Small intestine (tissue), 16 donors: ENCODE data around the gene WNK4. TPM values are rescaled to one million over a fixed set of nuclear protein-coding genes. Genes with fewer than 3 reads are reported as not detected.
"Not testable (repeated sequence)": the region's sequence is repeated elsewhere in the genome, so short reads cannot be mapped to it uniquely, and the experiment has no call there.

Experiments
- DNase-seq, 2 donors: peaks; one replicate each; pipeline versions ENCODE4 v3.0.0 to v3.0.0-alpha.2; 2013
- FAIRE-seq: peaks from 2 replicates; lab custom pipeline; 2012; peaks lifted over from hg19 to GRCh38; lab: Jason Lieb, UNC
- H3K27ac ChIP-seq, 3 donors: one replicate each; pipeline ENCODE4 v1.5.1; 2013; ENCODE audit warnings: low read length in 2 of 3, mild to moderate bottlenecking in 2 of 3, control low read depth in 1 of 3, inconsistent platforms in 1 of 3, low read depth in 1 of 3, moderate library complexity in 1 of 3
- H3K27me3 ChIP-seq, 3 donors: one replicate each; pipeline ENCODE4 v1.6.1; 2013; ENCODE audit warnings: low read length in 3 of 3, inconsistent platforms in 1 of 3; ENCODE audit not compliant: control insufficient read depth in 3 of 3, insufficient read depth in 3 of 3
- H3K36me3 ChIP-seq, 3 donors: one replicate each; pipeline ENCODE4 v1.6.1; 2013; ENCODE audit warnings: low read length in 3 of 3, inconsistent platforms in 1 of 3, low read depth in 1 of 3, mild to moderate bottlenecking in 1 of 3, moderate library complexity in 1 of 3; ENCODE audit not compliant: control insufficient read depth in 3 of 3, insufficient read depth in 2 of 3
- H3K4me1 ChIP-seq, 3 donors: one replicate each; pipeline ENCODE4 v1.6.1; 2013; ENCODE audit warnings: low read length in 2 of 3, inconsistent platforms in 1 of 3, low read depth in 1 of 3, mild to moderate bottlenecking in 1 of 3, moderate library complexity in 1 of 3; ENCODE audit not compliant: control insufficient read depth in 3 of 3, insufficient read depth in 2 of 3
- H3K4me3 ChIP-seq, 3 donors: one replicate each; pipeline ENCODE4 v1.5.1; 2013; ENCODE audit warnings: low read length in 3 of 3, control low read depth in 1 of 3, inconsistent platforms in 1 of 3, low read depth in 1 of 3, mild to moderate bottlenecking in 1 of 3, moderate library complexity in 1 of 3
- H3K9me3 ChIP-seq, 2 donors: one replicate each; pipeline ENCODE4 v1.6.1; 2013; ENCODE audit warnings: low read depth in 1 of 2, low read length in 1 of 2; ENCODE audit not compliant: control insufficient read depth in 2 of 2, insufficient read depth in 1 of 2
- WGBS, 3 donors: extraction: QIAGEN DNeasy Blood & Tissue Kit; methylation state at CpG; one replicate each; pipeline ENCODE4 v1.1.7; 2013; 5-methylcytosine and 5-hydroxymethylcytosine counted together
- long read RNA-seq, 10 donors: transcript quantifications; one replicate each; lab custom pipeline, GENCODE V29; 2026
- polyA plus RNA-seq, 4 donors: library from polyadenylated mRNA; stranded (reverse) in 3 of 4; unstranded in 1 of 4; fragments of 200-250 nt in 3 of 4; fragments of 120-200 nt in 1 of 4; gene quantifications; one replicate each; pipeline versions ENCODE4 v1.2.1 to v1.2.3, GENCODE V29; 2013
- donor health status: healthy with polysubstance abuse.
- donor health status: control.
- donor health status: control.
- donor health status: Bipolar disorder and iron deficiency.
- donor health status: healthy.

The WNK4 gene
- polyA plus RNA-seq, result 10 to 100 TPM in 1 of 4 donors, 1 to 10 TPM in 2, under 1 TPM in 1; 0.67 to 25.6 (median 1.5) TPM
- long read RNA-seq, donor 1, result 0 reads
- long read RNA-seq, donor 2, result 0 reads
- long read RNA-seq, donor 3, result 0 reads
- long read RNA-seq, donor 4, result 0 reads
- long read RNA-seq, donor 5, result 0 reads
- long read RNA-seq, donor 6, result 0 reads
- long read RNA-seq, donor 7, result 0 reads
- long read RNA-seq, donor 8, result 0 reads
- long read RNA-seq, donor 9, partial matches to known transcripts, result 0 of 1 reads
- long read RNA-seq, donor 9, other reads (novel, unspliced or antisense), result 0 of 1 reads
- long read RNA-seq, donor 10, partial matches to known transcripts, result 0 of 1 reads
- long read RNA-seq, donor 10, other reads (novel, unspliced or antisense), result 0 of 1 reads

- peaks cover 0 to 42% (median 11%) of the 10 kb centered on the region in 3 donors for H3K27me3 ChIP-seq
- H3K27ac ChIP-seq, result peak within 1 kb of the TSS in 2 of 3 donors; percentile 64 to 88
- FAIRE-seq, result no peak
- DNase-seq, result peak; percentile 56 to 90
- WGBS, 3 donors, result 6 to 8% (median 7%) methylated on average over 32 to 65 of the region's 65 CpGs
- H3K9me3 ChIP-seq, result no peaks in the 10 kb centered on the region
- peaks cover 0 to 40% (median 0%) of the 10 kb centered on the region in 3 donors for H3K4me1 ChIP-seq
- peaks cover 7 to 77% (median 9%) of the 10 kb centered on the region in 3 donors for H3K36me3 ChIP-seq
- peak within 1 kb of the TSS; percentile 3 to 60 (median 47) for H3K4me3 ChIP-seq
Observed at GRCh38 chr17:42779936-42780850, at the start of gene WNK4. Gene WNK4 (plus strand): TSS chr17:42780610. CDS start chr17:42780699, 89 bp downstream.

GRCh38 chr17:42740699-42741098 is 39.7 kb upstream of the WNK4 start:
- peaks cover 0 to 12% (median 0%) of the 10 kb centered on the region in 3 donors for H3K36me3 ChIP-seq
- peaks cover 0 to 14% (median 2%) of the 10 kb centered on the region in 3 donors for H3K4me1 ChIP-seq
- WGBS, 3 donors, result 77 to 95% (median 80%) methylated on average over 1 of the region's 1 CpG
- H3K9me3 ChIP-seq, result peaks cover 0 to 3% of the 10 kb centered on the region in 2 donors
- no peak overlapping the region for H3K4me3 ChIP-seq
- H3K27me3 ChIP-seq, result peaks cover 0 to 3% (median 0%) of the 10 kb centered on the region in 3 donors
- FAIRE-seq, result no peak
- no peak overlapping the region for H3K27ac ChIP-seq
- DNase-seq, result no peak

- H3K36me3 ChIP-seq, FAIRE-seq, H3K9me3 ChIP-seq, H3K27me3 ChIP-seq, DNase-seq, H3K27ac ChIP-seq, H3K4me3 ChIP-seq: not testable (repeated sequence)
- H3K4me1 ChIP-seq, result peaks cover 0 to 14% (median 2%) of the 10 kb centered on the region in 3 donors
- WGBS, 3 donors, result 89 to 93% (median 91%) methylated on average over 11 of the region's 11 CpGs
Observed at GRCh38 chr17:42742916-42743315, 37.5 kb upstream of the WNK4 start.

GRCh38 chr17:42743595-42744282 is 36.7 kb upstream of the WNK4 start:
- Histone ChIP-seq H3K9me3 (peaks cover 0 to 3% of the 10 kb centered on the region in 2 donors), H3K27ac (peak overlapping the region; percentile 81 to 98 (median 93)), H3K36me3 (peaks cover 0 to 4% (median 0%) of the 10 kb centered on the region in 3 donors), H3K4me3 (peak overlapping the region in 2 of 3 donors; percentile 90 to 94), H3K27me3 (peaks cover 0 to 3% (median 0%) of the 10 kb centered on the region in 3 donors), H3K4me1 (peaks cover 0 to 14% (median 2%) of the 10 kb centered on the region in 3 donors)
- FAIRE-seq, result no peak
- no peak for DNase-seq
- 32 to 55% (median 46%) methylated on average over 10 of the region's 10 CpGs for WGBS, 3 donors

GRCh38 chr17:42744283-42744805 is 36.1 kb upstream of the WNK4 start:
- Histone ChIP-seq H3K27me3 (peaks cover 0 to 3% (median 0%) of the 10 kb centered on the region in 3 donors), H3K36me3 (peaks cover 0 to 4% (median 0%) of the 10 kb centered on the region in 3 donors), H3K4me3 (peak overlapping the region; percentile 83 to 94 (median 90)), H3K27ac (peak overlapping the region; percentile 81 to 98 (median 93)), H3K4me1 (peaks cover 0 to 14% (median 2%) of the 10 kb centered on the region in 3 donors), H3K9me3 (peaks cover 0 to 3% of the 10 kb centered on the region in 2 donors)
- DNase-seq, result peak; percentile 82 to 90
- no peak for FAIRE-seq
- WGBS, 3 donors, result 1 to 2% (median 2%) methylated on average over 31 to 32 of the region's 32 CpGs

GRCh38 chr17:42744806-42745617 is 35.4 kb upstream of the WNK4 start, which contains the start of gene EZH1:
Gene EZH1 (minus strand): TSS chr17:42745040. CDS start chr17:42728941, 16,099 bp downstream.
- H3K4me1 ChIP-seq, result peaks cover 0 to 14% (median 2%) of the 10 kb centered on the region in 3 donors
- DNase-seq (peak; percentile 89 to 96), FAIRE-seq (no peak)
- H3K27me3 ChIP-seq, result peaks cover 0 to 3% (median 0%) of the 10 kb centered on the region in 3 donors
- peaks cover 0 to 4% (median 0%) of the 10 kb centered on the region in 3 donors for H3K36me3 ChIP-seq
- peak within 1 kb of the TSS; percentile 81 to 98 (median 93) for H3K27ac ChIP-seq
- H3K4me3 ChIP-seq, result peak within 1 kb of the TSS; percentile 83 to 94 (median 90)
- H3K9me3 ChIP-seq, result peaks cover 0 to 3% of the 10 kb centered on the region in 2 donors
- 6 to 9% (median 6%) methylated on average over 31 to 50 of the region's 50 CpGs for WGBS, 3 donors
